Measurements from ENCODE around the gene ERBB2. TPM values are rescaled to one million over a fixed set of nuclear protein-coding genes. Genes with fewer than 3 reads are reported as not detected.

ERBB2 gene
- total and polyA plus RNA-seq, 9 of the 15 experiments (the other 6 are each of a cell fraction or from before 2014, with no cell fraction given), result 0.74 to 5.6 (median 3.3) TPM

DNA sequence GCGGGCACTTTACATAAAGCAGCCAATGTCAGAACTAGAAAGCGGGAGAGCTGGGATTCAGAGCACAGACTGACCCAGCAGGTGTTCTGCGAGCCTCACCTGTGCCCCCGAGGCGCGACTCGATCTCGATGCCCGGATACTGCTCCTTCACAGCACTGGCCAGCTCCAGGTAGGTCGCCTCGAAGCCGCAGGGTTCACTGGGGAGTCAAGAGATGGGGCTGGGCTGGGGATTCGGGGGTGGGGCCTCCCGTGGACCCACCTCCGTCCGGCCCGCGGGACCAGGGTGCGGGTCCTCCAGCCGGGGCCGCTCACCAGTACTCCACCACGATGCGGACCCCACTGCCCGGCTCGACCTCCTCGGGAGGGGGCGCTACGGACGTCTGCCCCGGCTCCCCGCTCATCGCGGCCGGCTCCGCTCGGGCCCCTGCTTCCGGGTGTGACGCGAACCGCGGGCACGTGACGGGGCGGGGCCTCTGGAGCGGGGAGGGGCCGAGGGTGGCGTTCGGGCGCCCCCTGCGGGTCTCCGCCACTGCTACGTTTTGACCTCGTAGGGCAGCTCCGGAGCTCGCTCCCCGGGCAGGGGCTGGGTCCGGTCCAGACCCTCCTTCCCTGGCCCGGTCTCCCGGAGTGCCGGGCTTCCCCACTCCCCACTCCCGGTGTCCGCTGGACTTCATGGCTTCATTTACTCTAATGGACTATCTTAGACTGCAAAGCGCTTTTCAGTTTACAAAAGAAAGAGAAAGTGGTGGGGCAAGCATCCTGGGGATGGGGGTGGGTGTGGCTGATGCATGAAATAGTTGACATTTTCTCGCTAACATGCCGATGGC is 30.4 kb downstream of the ERBB2 start, which contains the start of gene MIEN1 (continued):
- TF ChIP-seq, protein P1, sequence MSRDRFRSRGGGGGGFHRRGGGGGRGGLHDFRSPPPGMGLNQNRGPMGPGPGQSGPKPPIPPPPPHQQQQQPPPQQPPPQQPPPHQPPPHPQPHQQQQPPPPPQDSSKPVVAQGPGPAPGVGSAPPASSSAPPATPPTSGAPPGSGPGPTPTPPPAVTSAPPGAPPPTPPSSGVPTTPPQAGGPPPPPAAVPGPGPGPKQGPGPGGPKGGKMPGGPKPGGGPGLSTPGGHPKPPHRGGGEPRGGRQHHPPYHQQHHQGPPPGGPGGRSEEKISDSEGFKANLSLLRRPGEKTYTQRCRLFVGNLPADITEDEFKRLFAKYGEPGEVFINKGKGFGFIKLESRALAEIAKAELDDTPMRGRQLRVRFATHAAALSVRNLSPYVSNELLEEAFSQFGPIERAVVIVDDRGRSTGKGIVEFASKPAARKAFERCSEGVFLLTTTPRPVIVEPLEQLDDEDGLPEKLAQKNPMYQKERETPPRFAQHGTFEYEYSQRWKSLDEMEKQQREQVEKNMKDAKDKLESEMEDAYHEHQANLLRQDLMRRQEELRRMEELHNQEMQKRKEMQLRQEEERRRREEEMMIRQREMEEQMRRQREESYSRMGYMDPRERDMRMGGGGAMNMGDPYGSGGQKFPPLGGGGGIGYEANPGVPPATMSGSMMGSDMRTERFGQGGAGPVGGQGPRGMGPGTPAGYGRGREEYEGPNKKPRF (IDR thresholded peaks at IDR 0.05; ENCODE audit: low read depth, low read length), result no peak
- TF ChIP-seq RCOR1 (IDR thresholded peaks at IDR 0.05; ENCODE audit: borderline replicate concordance in 1 of 2, low read depth in 2 of 2, low read length in 2 of 2), result peak in 1 of 2 experiments; percentile 18; a peak in 1 of 4 replicates
- no peak for TF ChIP-seq SMAD4 (CRISPR knock-in tag; conservative IDR thresholded peaks at IDR 0.05)
- TF ChIP-seq, protein P2, sequence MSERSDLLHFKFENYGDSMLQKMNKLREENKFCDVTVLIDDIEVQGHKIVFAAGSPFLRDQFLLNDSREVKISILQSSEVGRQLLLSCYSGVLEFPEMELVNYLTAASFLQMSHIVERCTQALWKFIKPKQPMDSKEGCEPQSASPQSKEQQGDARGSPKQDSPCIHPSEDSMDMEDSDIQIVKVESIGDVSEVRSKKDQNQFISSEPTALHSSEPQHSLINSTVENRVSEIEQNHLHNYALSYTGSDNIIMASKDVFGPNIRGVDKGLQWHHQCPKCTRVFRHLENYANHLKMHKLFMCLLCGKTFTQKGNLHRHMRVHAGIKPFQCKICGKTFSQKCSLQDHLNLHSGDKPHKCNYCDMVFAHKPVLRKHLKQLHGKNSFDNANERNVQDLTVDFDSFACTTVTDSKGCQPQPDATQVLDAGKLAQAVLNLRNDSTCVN (CRISPR knock-in tag; IDR thresholded peaks at IDR 0.05), result no peak
- TF ChIP-seq LCOR (CRISPR knock-in tag; IDR thresholded peaks at IDR 0.05), result no peak
- TF ChIP-seq, protein P3, sequence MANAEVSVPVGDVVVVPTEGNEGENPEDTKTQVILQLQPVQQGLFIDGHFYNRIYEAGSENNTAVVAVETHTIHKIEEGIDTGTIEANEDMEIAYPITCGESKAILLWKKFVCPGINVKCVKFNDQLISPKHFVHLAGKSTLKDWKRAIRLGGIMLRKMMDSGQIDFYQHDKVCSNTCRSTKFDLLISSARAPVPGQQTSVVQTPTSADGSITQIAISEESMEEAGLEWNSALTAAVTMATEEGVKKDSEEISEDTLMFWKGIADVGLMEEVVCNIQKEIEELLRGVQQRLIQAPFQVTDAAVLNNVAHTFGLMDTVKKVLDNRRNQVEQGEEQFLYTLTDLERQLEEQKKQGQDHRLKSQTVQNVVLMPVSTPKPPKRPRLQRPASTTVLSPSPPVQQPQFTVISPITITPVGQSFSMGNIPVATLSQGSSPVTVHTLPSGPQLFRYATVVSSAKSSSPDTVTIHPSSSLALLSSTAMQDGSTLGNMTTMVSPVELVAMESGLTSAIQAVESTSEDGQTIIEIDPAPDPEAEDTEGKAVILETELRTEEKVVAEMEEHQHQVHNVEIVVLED (CRISPR knock-in tag; IDR thresholded peaks at IDR 0.05), result peak; percentile 37; the same call in 1 of the 2 replicates
- TF ChIP-seq ZNF696 (CRISPR knock-in tag; conservative IDR thresholded peaks at IDR 0.05), result no peak
- peak; percentile 34 for TF ChIP-seq KDM5B (IDR thresholded peaks at IDR 0.05; ENCODE audit: insufficient replicate concordance, low read depth, low read length)
- TF ChIP-seq, protein P4, sequence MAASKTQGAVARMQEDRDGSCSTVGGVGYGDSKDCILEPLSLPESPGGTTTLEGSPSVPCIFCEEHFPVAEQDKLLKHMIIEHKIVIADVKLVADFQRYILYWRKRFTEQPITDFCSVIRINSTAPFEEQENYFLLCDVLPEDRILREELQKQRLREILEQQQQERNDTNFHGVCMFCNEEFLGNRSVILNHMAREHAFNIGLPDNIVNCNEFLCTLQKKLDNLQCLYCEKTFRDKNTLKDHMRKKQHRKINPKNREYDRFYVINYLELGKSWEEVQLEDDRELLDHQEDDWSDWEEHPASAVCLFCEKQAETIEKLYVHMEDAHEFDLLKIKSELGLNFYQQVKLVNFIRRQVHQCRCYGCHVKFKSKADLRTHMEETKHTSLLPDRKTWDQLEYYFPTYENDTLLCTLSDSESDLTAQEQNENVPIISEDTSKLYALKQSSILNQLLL (CRISPR knock-in tag; IDR thresholded peaks at IDR 0.05; ENCODE audit: borderline replicate concordance), result no peak
